NCI-H2227 treated with DMSO at 0.1 percent for 48 hours (cell line): Measurements from ENCODE around the gene ZNF341.
"Not testable (repeated sequence)": the region's sequence is repeated elsewhere in the genome, so short reads cannot be mapped to it uniquely, and the experiment has no call there.

Experiments
- DNase-seq: peaks from one replicate; lab custom pipeline; 2025; lab: John Stamatoyannopoulos, UW

The ZNF341 gene

DNA sequence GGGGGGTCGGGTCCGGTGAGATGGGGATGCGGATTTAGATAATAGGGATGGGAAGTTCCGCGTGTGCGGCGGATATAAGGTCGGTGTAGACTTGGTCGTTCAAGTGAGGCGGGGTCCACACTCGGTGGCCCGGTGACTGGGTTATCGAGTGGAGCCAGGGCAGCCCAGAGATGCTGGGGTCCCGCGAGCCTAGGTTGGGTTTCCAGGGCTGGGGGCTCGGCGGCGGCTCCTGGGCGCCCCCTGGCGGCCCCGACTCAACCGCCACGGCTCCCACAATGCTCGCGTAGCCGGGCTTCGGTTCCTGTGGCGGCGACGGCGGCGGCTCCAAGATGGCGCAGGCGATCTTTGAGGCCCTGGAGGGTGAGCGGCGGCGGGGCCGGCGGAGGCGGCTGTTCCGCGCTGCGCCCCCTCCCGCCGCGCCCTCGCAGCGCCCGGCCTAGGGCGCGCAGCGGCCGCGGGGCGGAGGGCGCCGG lies at the start of gene ZNF341:
TSS of gene ZNF341 (plus strand) at position 304 of the 473 bp plus-strand sequence. CDS start at position 330, 26 bp downstream.
- peak; percentile 97 for DNase-seq

DNA sequence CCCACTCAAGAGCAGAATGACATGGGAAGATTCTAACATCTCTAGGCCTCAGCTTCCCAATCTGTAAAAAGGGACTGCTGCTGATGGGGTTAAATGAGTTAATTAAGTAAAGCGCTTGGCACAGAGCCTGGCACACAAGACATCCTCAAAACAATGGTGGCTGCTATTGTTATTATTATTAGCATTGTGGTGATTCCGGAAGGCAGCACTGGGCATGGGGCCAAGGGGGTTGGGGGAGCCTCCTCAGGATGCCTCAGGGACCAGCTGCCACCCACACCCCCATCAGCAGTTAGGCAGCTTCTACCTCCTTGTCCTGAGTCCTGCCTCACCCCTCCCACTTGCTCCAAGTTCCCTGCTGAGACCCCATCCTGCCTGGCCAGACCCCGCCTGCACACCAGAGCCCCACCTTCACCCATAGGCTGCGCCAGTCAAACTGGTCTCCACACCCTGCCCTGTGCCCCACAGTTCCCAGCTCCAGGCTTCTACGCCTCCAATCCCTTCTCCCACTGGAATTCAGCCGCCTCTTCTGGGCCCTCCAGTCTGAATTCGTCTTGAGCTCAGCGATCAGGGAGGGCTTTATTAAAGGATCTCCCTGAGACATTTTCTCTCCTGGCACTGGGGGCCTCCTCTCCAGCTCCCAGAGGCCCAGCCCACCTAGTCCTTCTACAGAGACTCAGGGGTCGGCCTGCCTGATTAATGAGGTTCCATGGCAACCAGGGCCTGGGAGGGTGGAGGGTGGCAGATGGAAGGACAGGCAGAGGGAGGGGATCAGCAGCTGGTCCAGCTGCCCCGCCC lies 47.1 kb upstream of the ZNF341 start:
- peak; percentile 43 for DNase-seq

DNA sequence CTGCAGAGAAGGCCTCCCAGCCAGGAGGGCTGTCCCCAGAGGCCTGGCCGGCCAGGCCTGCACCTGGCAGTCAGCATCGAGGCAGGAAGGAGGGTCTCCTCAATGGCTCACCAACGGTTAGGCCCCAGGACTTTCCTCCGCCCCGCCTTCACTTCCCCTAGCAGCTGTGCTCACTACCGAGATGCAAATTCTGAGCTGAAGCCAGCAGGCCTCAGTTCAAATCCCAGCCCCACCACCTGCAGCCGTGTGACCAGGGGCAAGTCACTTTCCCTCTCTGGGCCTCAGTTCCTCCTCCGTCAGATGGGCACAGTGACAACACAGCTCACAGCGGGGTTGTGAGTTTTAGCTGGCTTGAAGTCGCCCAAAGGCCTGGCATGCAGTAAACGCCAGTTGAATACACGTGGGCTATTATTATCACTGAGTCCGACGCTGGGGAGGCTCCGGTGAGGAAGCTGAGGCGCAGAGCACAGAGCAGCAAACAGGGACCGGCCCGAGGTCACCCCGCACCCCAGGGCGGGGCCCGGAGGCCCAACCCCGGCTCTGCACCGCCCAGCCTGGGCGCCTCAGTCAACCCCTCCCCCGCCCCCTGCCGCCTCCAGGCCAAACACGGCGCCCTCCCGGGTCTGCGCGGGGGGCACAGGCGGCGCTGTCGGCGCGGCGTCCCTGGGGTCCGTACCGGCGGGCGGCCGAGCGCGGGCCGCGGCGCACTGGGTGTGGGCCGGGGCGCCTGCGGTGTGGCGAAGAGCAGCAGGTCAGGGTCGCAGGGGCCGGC lies 46.3 kb upstream of the ZNF341 start:
- DNase-seq: no peak

DNA sequence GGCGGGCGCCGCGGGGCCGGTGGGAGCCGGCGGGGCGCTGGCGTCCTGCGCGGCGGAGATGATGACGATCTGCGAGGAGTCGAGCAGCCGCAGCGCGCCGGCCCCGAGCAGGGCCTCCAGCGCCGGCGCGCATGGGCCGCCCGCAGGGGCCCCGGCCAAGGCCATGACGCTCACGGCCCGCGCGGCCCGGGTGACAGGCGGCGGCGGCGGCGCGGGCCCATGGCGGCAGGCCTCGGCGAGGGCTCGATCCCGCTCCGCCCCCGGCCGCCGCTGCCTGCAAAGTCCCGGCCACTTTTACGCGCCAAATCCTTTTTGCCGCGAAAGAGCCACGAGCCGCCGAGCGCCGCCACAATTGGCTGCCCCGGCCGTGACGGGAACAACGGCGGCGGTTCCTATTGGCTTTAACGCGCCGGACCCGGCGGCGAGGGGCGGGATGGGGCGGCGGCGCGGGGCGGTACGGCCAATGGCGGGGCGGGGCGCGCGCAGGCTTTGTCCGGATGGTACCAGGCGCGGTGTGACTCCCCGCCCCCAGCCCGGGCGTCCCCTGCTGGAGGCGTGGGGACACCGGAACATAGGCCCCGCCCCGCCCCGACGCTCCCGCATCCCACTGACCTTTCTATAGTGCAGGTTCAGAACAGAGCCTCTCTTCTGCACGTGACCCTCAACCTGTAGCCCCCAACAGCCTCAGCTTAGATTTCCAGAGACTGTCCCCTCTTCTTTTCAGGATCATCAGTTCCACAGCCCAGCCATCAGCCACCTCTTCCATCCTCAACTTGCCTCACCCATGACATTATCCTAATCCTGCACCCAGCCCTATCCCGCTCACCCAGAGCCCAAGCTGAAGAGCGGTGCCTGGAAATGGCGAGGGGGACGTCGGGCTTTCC lies 45.5 kb upstream of the ZNF341 start, which contains the start of gene E2F1:
TSS of gene E2F1 (minus strand) at position 286 of the 884 bp plus-strand sequence. CDS start at position 165, 121 bp downstream.
- DNase-seq: peak; percentile 96

DNA sequence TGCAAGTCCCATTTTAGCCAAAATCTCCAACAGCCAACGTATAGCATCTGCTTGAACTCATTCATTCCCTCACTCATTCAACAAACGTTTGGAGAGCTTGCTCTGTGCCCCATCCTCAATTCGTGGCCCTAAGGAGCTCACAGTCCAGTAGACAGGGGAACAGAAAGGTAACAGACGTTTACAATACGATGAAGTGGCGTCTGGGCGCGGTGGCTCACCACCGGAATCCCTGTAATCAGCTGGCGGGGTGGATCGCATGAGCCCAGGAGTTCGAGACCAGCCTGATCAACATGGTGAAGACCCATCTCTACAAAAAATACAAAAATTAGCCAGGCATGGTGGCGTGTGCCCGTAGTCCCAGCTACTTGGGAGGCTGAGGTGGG lies 44.8 kb upstream of the ZNF341 start:
- no peak for DNase-seq

DNA sequence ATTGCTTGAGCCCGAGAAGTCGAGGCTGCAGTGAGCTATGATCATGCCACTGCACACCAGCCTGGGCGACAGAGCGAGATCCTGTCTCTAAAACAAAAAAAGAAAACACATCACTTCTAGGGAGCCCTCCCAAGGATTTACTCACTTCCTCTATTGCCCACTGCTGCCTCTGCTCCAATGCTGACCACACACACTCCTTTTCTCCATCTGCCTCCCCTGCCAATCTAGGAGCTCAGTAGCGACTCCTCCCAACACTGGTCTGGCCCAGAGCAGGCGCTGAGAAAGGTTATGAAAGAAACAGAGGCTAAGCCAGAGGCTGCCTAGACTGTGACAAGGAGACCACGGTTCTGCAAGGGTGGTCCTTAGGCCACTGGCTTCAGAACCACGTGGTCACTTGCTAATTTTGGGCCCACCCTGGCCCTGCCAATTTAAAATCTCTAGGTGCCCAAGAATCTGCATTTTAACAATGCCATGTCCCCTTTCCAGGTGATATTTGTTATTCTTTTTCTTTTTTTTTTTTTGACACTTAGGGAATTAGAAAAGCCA lies 44.4 kb upstream of the ZNF341 start:
- no peak for DNase-seq

DNA sequence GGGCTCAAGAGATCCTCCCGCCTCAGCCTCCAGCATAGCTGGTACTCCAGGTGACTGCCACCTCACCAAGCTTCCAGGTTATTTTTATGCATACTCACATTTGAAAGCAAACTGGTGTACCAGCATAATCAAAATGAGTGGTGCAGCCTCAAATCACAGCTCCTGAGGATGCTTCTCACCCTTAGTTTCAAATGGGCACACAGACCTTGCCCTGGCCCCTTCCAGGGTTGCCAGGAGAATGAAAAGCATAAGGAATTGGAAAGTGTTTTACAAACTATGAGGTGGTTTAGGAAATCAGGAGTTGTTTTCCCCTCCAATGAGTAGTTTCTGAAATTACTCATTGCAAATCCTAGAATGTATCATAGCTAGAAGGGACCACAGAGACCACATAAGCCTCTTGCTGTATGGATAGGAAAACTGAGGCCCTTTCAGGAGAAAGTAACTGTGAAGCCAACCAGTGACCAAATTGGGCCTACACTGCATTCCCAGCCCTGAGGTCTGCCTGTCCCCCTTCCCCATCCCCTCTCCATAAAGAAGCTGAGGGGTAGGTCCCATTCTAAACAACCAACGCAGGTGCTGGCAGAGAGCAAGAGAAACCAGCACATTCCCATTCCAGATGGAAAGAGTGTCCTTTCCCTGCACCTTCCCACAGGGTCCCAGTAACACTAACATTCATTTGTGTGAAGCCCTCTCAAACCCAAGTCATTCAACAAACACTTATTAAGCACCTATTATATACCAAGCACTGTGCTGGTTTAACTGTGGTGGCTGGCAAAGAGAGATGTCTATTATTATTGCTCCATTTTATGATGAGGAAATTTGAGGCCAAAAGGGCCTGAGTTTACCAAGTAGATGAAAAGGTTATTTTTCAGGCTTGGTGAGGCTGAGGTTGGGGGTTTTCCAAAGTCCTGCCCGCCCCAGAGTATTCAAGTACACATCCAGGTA lies 43.5 kb upstream of the ZNF341 start:
- DNase-seq: no peak

DNA sequence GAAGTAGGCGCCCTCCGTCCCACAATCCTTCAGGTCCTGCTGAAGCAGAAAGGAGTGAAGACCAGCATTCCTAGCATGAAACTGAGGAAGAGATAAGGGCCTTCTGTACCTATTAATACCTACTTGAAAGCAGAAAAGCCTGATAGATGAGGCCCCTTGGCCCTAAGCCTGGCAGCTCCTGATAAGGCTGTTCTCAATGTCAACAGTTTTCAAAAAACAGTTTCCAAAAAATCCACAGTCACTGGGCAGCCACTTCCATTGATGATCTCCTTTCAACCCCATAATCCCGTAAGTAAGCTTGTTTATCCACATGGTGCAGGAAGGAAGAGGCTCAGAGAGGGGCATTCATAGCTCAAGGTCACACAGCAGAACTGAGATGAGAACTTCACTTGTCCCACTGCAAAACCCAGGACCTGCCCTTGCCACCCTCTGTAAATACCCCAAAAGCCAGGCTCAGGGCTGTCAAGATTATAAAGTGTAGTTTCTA lies 42.8 kb upstream of the ZNF341 start:
- no peak for DNase-seq

DNA sequence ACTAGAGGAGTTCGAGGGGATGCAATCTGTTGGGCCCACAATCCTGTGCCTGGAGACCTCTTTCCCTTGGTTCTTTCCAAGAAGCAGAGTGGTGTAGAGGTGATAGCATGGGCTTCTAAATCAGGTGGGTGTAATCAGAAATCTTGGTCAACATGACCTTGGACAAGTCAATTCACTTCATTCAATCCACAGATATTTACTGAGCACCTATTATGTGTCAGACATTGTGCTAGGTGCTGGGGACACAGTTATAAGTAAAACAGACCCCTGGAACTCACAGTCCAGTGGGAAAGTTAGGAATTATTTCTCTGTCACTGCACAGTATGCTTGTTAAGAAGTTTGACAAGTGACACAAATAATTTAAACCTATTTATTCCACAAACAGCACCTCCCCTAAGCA lies 42.3 kb upstream of the ZNF341 start:
- no peak for DNase-seq

DNA sequence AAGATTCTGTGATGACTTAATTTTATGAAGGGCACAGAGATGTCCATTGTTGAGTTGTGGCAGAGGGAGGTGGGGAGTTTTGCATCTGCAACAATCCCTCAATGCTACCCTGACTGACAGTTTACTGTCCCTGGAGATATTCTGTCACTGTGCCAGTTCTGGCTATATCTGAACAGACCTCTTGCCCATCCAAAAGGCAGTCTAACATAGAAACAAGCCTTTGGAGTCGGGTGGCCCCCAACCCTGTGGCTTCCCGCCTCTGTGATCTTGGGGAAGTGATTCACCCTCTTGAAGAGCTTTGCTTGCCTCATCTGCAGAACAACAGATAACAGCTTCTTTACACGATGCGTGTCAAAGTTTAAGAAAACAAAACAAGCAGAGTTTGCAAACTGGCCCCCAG lies 41.8 kb upstream of the ZNF341 start:
- no peak for DNase-seq

DNA sequence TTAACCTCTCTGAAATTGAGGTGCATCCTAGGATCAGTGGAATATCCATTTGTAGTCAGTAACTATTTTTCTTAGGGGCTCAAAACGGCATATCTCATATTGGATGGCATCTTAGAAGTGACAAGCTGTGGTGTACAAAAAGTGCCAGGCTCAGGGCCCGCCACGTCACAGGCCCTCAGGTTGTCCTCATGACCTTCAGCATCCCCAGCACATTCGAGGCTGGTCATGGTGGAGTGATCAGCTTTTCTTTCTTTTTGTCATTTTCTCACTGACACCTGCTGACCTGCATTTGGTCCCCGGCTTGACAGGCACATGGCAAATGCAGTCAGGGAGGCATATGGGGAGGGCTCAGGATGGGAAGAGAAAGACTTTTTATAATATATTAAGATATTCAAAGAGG lies 38.5 kb upstream of the ZNF341 start:
- DNase-seq: no peak

DNA sequence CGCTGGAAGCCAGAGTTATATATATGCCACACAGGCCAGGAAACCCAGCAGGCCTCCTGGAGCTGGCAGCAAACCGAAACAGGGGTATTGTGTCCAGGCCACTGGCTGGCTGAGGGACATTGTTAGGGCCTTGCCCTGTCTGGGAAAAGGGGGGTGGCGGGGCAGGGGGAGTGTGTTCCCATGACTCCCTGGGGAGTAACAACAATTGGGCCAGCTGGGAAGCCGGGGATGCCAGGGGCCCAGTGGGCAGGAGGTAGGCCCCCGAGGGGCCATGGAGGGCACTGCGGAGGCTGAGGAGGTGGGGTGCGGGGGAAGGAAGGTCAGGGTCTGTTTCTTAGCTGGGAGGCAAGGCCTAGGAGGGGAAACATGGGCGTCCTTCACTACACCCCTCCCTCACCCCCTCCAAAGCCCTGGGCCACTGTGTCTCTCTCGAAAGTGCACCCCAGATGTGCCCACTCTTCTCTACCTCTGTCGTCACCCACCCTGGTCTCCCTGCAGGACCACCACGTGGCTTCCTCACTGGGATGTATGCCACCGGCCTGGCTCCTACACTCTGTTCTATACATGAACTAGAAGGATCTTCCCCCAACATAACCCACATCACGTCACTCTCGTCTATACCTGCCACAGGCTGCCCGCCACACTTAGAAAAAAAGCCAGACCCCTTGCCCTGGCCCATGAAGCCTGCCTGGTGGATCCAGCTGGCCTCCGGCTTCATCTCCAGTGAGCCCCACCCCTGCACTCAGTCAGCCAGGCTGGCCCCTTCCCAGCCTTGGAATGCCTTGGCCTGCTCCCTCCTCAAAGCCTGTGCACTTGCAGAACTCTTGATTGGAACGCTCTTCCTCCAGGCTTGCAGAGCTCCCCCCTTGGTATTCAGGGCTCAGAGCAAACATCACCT lies 37.8 kb upstream of the ZNF341 start:
- DNase-seq: no peak

DNA sequence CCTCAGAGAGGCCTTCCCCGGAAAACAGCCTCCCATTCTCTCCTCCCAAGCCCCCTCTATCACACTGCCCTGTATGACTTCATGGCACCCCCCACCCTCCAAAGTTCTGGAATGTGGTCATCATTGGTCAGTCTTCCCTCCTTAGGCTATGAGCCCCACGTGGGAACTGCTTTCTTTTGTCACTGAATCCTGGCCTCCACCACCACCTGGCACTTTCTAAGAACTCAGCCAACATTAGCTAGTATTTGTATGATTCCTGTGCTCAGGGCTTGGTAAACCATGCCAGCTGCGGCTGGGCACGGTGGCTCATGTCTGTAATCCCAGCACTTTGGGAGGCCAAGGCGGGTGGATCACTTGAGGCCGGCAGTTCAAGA lies 37.2 kb upstream of the ZNF341 start:
- DNase-seq: no peak

DNA sequence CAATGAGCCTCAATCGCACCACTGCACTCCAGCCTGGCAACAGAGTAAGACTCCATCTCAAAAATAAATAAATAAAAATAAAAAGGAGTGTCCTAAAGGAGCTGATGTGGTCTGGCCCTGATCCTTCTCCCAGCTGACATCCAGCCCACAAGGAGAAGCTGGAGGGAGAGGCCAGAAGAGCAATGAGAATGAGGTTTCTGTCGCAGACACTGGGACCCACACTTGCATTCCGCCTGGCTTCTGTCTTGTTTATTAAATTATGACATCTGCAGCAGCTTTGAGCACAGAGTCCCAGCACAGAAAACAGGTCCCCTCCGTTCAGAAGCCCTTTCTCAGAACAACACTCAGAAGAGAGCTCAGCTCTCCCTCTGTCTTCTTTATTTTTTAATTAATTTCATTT lies 35.3 kb upstream of the ZNF341 start:
- no peak for DNase-seq

DNA sequence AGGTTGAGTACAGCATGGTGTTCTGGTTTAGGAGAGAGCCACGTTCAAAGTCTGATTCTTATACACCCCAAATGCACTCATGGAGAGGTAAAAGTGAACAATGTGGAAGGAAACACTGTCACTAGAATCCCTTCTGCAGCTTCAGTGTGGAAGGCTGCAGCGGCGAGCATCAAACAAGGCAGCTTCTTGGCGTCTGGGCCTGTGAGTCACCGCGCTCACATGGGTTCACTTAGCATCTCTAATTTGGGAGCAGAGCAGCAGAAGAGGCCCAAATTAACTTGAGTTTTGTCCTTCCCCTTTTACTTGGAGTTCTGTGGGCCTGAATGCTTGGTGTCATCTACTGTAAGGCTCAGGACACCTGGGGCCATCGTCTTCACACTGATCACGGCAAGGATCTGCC lies 34.7 kb upstream of the ZNF341 start:
- DNase-seq: no peak

DNA sequence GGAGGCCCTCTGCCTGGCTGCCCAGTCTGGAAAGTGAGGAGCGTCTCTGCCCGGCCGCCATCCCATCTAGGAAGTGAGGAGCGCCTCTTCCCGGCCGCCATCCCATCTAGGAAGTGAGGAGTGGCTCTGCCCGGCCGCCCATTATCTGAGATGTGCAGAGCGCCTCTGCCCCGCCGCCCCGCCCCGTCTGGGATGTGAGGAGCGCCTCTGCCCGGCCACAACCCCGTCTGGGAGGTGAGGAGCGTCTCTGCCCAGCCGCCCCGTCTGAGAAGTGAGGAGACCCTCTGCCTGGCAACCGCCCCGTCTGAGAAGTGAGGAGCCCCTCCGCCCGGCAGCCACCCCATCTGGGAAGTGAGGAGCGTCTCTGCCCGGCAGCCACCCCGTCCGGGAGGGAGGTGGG lies 32.8 kb upstream of the ZNF341 start:
- DNase-seq: not testable (repeated sequence)

DNA sequence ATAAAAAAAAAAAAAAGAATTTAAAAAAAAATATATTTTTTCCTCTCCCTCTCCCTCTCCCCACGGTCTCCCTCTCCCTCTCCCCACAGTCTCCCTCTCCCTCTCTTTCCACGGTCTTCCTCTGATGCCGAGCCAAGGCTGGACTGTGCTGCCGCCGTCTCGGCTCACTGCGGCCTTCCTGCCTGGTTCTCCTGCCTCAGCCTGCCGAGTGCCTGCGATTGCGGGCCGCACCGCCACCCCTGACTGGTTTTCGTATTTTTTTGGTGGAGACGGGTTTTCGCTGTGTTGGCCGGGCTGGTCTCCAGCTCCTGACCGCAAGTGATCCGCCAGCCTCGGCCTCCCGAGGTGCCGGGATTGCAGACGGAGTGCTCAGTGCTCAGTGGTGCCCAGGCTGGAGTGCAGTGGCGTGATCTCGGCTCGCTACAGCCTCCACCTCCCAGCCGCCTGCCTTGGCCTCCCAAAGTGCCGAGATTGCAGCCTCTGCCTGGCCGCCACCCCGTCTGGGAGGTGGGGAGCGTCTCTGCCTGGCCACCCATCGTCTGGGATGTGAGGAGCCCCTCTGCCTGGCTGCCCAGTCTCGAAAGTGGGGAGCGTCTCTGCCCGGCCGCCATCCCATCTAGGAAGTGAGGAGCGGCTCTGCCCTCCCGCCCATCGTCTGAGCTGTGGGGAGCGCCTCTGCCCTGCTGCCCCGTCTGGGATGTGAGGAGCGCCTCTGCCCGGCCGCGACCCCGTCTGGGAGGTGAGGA lies 30.9 kb upstream of the ZNF341 start:
- DNase-seq: not testable (repeated sequence)

DNA sequence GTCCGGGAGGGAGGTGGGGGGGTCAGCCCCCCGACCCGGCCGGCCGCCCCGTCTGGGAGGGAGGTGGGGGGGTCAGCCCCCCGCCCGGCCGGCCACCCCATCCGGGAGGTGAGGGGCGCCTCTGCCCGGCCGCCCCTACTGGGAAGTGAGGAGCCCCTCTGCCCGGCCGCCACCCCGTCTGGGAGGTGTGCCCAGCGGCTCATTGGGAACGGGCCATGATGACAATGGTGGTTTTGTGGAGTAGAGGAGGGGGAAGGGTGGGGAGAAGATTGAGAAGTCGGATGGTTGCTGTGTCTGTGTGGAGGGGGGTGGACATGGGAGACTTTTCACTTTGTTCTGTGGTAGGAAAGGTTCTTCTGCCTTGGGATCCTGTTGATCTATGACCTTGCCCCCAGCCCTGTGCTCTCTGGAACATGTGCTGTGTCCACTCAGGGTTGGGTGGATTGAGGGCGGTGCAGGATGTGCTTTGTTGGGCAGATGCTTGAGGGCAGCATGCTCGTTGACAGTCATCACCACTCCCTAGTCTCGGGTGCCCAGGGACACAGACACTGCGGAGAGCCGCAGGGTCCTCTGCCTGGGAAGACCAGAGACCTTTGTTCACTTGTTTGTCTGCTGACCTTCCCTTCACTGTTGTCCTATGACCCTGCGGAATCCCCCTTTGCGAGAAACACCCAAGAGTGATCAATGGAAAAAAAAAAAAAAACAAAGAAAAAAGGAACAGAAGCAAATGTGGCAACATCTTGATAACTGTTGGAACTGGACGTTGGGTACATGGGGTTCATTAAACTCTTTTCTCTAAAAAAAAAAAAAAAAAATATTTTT lies 30.0 kb upstream of the ZNF341 start:
- DNase-seq: no peak
